Activated CD4-positive, alpha-beta memory T cell treated with anti-CD3 and anti-CD28 coated beads, Interleukin-2, amount 10 ng/mL, durations not matched to agents 7 days and 5 days (primary cell): Measurements from ENCODE around the gene EEPD1. TPM values are rescaled to one million over a fixed set of nuclear protein-coding genes. Genes with fewer than 3 reads are reported as not detected.

Experiments used
- CTCF ChIA-PET: fragments of 350-600 bp; sonication (Branson Sonifier 250); formaldehyde crosslinking; loops from one replicate; lab custom pipeline; 2021; ENCODE audit warnings: antibody characterized with exemption, inconsistent platforms; lab: Charles Lee
- POLR2A ChIA-PET: fragments of 350-600 bp; sonication (Branson Sonifier 250); formaldehyde crosslinking; loops from one replicate; lab custom pipeline; 2021; ENCODE audit warnings: antibody characterized with exemption; lab: Charles Lee
- DNase-seq: peaks from one replicate; pipeline ENCODE4 v3.0.0-alpha.2; 2020
- H3K27ac Mint-ChIP-seq: one replicate; pipeline ENCODE4 v1.8.0; 2021; ENCODE audit warnings: mild to moderate bottlenecking, mixed read lengths
- H3K27me3 Mint-ChIP-seq: one replicate; pipeline ENCODE4 v1.8.0; 2021; ENCODE audit warnings: mixed read lengths
- H3K36me3 Mint-ChIP-seq: one replicate; pipeline ENCODE4 v1.8.0; 2021; ENCODE audit warnings: low read depth, mixed read lengths
- H3K4me1 Mint-ChIP-seq: one replicate; pipeline ENCODE4 v1.8.0; 2021; ENCODE audit warnings: mixed read lengths
- H3K4me3 Mint-ChIP-seq: one replicate; pipeline ENCODE4 v1.8.0; 2021; ENCODE audit warnings: mild to moderate bottlenecking, mixed read lengths
- H3K9me3 Mint-ChIP-seq: one replicate; pipeline ENCODE4 v1.8.0; 2021; ENCODE audit warnings: mixed read lengths
- total RNA-seq, 2 experiments: library from RNA; stranded (reverse); gene quantifications; one replicate each; pipeline ENCODE4 v1.2.3, GENCODE V29; 2021

EEPD1 gene
- total RNA-seq, 2 experiments from 2014 or later = 6.5 to 8.5 TPM

DNA sequence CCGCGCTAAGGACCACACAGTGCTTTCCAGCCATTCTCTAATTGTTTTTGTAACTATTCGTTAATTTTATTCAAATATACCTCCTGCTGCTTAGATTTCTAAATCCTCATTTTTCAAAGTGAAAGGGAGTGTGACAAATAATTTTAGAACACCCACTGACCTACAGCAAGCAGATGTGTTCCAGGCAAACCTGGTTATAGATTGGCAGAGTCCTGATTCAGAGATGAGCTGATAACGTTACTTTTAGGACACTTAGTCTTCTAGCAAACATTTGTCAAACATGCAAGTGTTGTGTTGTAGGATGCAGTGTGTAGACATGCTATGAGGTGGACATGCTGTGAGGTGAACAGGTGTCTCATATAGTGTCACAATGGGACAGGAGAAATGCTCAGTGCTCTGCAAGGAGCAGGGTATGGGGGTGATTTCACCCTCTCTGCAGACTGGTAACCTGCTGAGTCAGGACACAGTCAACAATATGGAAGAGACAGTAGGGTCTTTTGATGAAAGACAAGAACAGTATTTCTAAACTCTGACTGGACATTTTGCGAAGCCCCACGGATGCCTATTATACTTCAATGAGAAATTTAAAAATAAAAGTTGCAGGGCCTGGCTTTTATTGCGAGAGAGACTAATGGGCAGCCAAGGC lies 144.4 kb downstream of the EEPD1 start:
- Mint-ChIP-seq H3K27ac (no peak overlapping the region), H3K4me3 (no peak overlapping the region), H3K4me1 (peaks cover 1% of the 10 kb centered on the region), H3K36me3 (peaks cover 5% of the 10 kb centered on the region), H3K27me3 (no peaks in the 10 kb centered on the region), H3K9me3 (no peaks in the 10 kb centered on the region)
- ChIA-PET CTCF (interaction anchor here (1.0 kb wide), 1 partner anchor 22 kb away, joined by 3 read pairs; no protein-coding TSS in a partner anchor), POLR2A (interaction anchor here (0.9 kb wide), 1 partner anchor 10 kb away, joined by 4 read pairs; no protein-coding TSS in a partner anchor)
- DNase-seq = no peak

DNA sequence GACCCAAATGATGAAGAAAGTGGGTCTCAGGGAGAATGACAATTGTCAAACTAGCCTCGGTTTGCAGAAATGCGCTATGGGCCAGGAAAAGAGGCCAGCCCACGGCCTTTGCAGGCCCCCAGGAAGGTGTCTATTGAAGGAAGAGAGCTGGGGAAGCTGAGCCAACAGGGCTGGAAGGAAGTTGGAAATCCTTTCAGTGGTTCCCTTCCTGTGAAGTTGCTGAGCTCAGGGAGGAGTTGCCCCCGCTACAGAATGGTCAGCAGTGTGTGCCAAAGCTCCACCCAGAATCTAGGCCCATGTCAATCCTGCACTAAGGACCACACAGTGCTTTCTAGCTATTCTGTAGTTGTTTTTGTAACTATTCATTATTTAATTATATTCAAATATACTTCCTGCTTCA lies 145.1 kb downstream of the EEPD1 start:
- no peaks in the 10 kb centered on the region for H3K4me1 Mint-ChIP-seq
- no peak overlapping the region for H3K27ac Mint-ChIP-seq
- H3K4me3 Mint-ChIP-seq = no peak overlapping the region
- H3K9me3 Mint-ChIP-seq = no peaks in the 10 kb centered on the region
- no peak for DNase-seq
- no peaks in the 10 kb centered on the region for H3K27me3 Mint-ChIP-seq
- CTCF ChIA-PET = interaction anchor here (1.0 kb wide), 2 partner anchors 11 to 21 kb away, joined by 3 read pairs; no protein-coding TSS in a partner anchor
- POLR2A ChIA-PET = interaction anchor here (0.9 kb wide), 1 partner anchor 11 kb away, joined by 4 read pairs; no protein-coding TSS in a partner anchor
- peaks cover 5% of the 10 kb centered on the region for H3K36me3 Mint-ChIP-seq

DNA sequence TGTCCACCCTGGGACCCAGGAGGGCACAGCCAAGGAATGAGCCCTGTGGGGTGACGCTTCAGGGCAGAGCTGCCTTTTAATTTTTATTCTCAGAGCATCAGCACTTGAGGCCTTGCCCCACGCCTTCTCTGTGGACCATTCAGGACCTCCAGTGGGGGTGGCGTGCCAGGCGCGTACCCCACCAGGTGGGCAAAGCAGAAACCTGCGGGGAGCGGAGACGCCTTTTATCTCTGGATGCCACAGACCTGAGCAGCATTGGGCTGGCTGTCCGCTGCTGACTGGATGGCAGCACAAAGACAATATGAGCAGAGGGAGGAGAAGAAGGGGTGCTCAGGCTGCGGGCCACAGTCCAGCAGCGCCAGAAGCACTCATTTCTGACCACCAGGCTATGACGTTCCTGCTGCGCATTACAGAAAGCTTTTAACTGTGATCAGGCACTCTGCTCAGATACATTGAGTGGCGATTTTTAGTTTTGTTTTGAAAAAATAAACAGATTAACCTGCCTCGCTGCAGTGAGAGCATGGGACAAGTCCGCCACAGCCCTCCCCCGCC lies 146.2 kb downstream of the EEPD1 start:
- Mint-ChIP-seq H3K4me1 (no peaks in the 10 kb centered on the region), H3K27ac (no peak overlapping the region), H3K36me3 (peaks cover 5% of the 10 kb centered on the region), H3K9me3 (no peaks in the 10 kb centered on the region), H3K4me3 (no peak overlapping the region), H3K27me3 (no peaks in the 10 kb centered on the region)
- POLR2A ChIA-PET = no interaction called here
- CTCF ChIA-PET = interaction anchor here (0.6 kb wide), 1 partner anchor 315 kb away, joined by 3 read pairs; no protein-coding TSS in a partner anchor
- DNase-seq = no peak

DNA sequence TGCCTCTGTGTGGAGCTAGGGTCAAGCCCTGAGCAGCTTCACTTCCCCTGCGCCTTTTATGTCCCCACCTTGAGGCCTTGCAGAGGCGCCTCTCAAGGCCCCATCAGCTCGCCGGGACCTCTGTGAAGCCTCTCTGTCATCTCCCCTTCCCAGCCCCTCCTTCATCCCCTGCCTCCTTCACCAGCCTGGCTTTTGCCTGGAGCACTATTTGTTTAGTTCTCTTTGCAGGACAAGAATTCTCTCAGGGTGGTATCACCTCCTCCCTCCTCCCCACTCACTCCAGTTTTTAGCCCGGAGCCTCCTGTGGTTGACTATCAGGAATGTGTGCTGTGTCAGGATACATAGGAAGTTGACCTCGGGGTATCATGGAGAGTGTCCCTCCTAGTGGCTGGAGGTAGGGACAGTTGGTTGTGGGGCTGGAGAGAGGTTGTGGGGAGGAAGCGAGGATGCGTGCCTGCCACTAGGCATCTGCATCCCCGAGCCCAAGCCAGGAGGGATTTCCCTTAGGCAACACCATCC lies 146.8 kb downstream of the EEPD1 start:
- no peak for DNase-seq
- H3K36me3 Mint-ChIP-seq = peaks cover 5% of the 10 kb centered on the region
- no peaks in the 10 kb centered on the region for H3K27me3 Mint-ChIP-seq
- H3K4me1 Mint-ChIP-seq = no peaks in the 10 kb centered on the region
- H3K9me3 Mint-ChIP-seq = no peaks in the 10 kb centered on the region
- H3K27ac Mint-ChIP-seq = no peak overlapping the region
- ChIA-PET CTCF (interaction anchor here (2.5 to 3.0 kb wide), 2 partner anchors 8 to 18 kb away, joined by 10 to 17 read pairs; no protein-coding TSS in a partner anchor), POLR2A (interaction anchor here (0.6 kb wide), 1 partner anchor 12 kb away, joined by 3 read pairs; no protein-coding TSS in a partner anchor)
- no peak overlapping the region for H3K4me3 Mint-ChIP-seq

DNA sequence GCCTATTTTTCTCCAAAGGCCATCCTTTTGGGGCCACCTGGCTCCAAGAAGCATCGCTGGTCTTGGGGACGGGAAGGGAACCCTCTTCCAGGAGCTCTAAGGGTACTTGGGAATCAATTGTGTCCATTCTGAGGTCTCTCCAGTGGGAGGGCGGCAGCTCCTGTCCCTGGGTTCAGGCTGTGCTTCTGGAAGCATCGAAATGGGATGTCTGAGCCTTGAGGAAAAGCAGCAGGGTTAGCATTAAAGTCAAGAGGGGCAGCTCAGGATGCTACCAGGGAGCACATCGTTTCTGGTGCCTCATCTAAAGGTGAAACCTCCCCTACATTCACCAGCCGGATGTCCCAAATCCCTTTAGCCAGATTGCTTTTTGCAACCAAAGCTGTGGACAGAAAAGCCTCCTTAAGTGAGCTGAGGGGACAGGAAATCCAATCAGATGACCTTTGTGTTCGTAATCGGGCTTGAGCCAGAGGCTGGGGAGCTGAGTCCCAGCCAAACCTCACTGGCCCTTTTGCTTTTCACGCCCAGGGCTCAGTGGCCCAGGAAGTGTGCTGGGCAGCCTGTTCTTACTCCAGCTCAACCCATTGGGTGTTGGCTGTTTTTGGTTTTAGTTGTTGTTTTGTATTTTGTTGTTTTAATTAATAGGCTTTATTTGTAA lies 147.8 kb downstream of the EEPD1 start:
- Mint-ChIP-seq H3K4me3 (no peak overlapping the region), H3K4me1 (no peaks in the 10 kb centered on the region), H3K9me3 (no peaks in the 10 kb centered on the region), H3K27me3 (no peaks in the 10 kb centered on the region), H3K27ac (no peak overlapping the region), H3K36me3 (peaks cover 5% of the 10 kb centered on the region)
- ChIA-PET POLR2A (interaction anchor here (0.6 kb wide), 1 partner anchor 13 kb away, joined by 3 read pairs; no protein-coding TSS in a partner anchor), CTCF (interaction anchor here (1.0 to 3.0 kb wide), 3 partner anchors 9 to 17 kb away, joined by 5 to 17 read pairs (median 10); no protein-coding TSS in a partner anchor)
- DNase-seq = no peak

DNA sequence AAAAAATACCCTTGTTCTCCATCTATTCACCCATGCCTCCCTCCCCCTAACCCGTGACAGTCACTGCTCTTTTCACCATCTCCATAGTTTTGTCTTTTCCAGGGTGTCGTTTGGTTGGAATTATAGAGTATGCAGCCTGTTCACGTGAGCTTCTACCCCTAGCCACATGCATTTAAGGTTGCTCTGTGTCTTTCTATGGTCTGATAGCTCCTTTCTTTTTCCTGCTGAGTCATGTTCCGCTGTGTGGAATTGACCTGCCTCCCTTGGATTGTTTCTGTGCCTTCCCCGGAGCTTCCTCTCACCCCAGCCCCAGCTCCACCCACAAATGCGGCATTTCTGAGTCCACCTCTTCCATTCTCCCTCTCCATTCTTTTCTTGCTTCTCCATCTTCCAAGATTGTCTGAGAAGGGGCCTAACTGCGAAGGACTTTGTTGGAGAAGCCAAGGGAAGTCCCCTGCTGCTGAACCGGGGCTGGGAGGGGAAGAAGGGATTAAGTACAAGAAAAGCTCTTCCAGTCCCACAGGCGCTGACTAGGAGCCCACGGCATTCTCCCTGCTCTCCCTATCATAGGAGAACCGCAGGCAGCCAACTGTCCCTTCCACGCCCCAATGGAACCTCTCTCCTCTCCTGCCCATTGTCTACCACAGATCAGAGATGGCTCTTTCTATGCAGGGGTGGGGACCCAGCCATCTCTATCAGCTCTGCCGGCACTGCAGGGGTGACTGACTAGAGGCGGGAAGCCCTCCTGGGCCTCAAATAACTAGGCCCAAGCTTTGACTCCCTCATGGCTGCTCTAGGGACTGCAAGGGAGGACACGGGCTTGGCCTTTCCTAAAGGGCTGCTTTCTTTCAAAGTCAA lies 149.1 kb downstream of the EEPD1 start:
- CTCF ChIA-PET = interaction anchor here (1.1 to 3.0 kb wide), 3 partner anchors 10 to 317 kb away, joined by 4 to 17 read pairs (median 10); no protein-coding TSS in a partner anchor
- no peaks in the 10 kb centered on the region for H3K4me1 Mint-ChIP-seq
- no peak overlapping the region for H3K27ac Mint-ChIP-seq
- no peak for DNase-seq
- peaks cover 5% of the 10 kb centered on the region for H3K36me3 Mint-ChIP-seq
- no peak overlapping the region for H3K4me3 Mint-ChIP-seq
- no peaks in the 10 kb centered on the region for H3K27me3 Mint-ChIP-seq
- POLR2A ChIA-PET = interaction anchor here (1.0 kb wide), 1 partner anchor 9 kb away, joined by 3 read pairs; no protein-coding TSS in a partner anchor
- H3K9me3 Mint-ChIP-seq = no peaks in the 10 kb centered on the region

DNA sequence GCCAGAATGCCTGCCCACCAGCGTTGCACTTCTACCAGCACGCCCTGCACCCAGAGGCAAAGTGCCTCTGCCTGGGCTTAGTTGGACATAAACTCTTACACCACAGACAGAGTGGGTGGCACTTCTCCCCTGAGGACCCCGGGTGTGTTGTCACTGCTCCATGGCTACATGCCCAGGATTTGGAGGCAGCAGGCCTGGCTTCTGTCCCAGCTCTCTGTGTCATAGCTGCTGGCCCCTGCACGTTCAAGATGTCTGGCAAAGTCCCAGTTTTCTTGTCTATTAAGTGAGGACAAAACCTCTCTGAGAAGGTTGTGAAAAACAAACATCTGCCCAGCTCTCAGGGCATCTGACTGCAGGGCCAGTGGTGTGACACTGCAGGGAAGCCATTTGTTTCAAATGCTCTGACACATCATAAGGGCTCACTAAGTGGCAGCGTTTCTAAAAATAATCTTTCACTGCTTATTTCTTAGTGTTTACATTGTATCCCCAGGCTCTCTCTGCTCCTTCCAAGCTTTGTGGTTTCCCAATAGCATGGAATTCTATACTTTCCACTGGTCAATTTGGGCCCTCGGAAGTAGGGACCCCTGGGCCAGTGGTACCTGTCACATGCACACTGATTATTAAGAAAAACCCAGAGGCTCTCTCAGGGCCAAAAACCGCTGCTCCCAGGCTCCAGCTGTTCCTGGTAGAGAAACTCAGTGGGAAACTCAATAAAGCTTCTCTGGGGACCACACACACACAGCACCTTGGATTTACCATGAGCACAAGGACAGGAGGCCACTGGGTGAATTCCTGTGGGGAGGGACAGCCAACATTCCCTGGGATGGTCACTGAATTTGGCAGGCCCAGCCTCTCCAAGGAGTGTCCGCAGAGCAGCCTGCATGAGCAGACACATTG lies 150.4 kb downstream of the EEPD1 start:
- H3K4me3 Mint-ChIP-seq = no peak overlapping the region
- H3K27me3 Mint-ChIP-seq = no peaks in the 10 kb centered on the region
- no peak overlapping the region for H3K27ac Mint-ChIP-seq
- POLR2A ChIA-PET = no interaction called here
- CTCF ChIA-PET = interaction anchor here (3.8 kb wide), 1 partner anchor 15 kb away, joined by 19 read pairs; no protein-coding TSS in a partner anchor
- H3K36me3 Mint-ChIP-seq = no peaks in the 10 kb centered on the region
- no peaks in the 10 kb centered on the region for H3K4me1 Mint-ChIP-seq
- no peak for DNase-seq
- no peaks in the 10 kb centered on the region for H3K9me3 Mint-ChIP-seq

DNA sequence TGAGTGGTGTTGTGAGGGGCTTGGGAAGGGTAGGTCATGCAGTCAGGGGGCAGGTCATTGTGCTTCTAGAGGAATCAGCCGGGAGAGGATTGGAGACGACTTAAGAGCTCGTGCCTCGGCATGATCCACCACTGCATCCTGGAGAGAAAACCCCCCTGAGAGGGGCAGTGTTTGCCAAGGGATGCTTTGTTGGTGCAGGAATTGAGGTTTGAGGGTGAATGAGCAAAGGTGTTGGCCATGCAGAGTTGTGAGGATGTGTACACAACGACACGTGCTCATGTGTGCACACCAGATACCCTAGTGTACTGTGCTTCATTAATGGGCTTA lies 151.0 kb downstream of the EEPD1 start:
- no peaks in the 10 kb centered on the region for H3K36me3 Mint-ChIP-seq
- POLR2A ChIA-PET = no interaction called here
- CTCF ChIA-PET = interaction anchor here (3.8 kb wide), 1 partner anchor 15 kb away, joined by 19 read pairs; no protein-coding TSS in a partner anchor
- DNase-seq = no peak
- no peaks in the 10 kb centered on the region for H3K27me3 Mint-ChIP-seq
- no peaks in the 10 kb centered on the region for H3K9me3 Mint-ChIP-seq
- H3K4me1 Mint-ChIP-seq = no peaks in the 10 kb centered on the region
- no peak overlapping the region for H3K4me3 Mint-ChIP-seq
- no peak overlapping the region for H3K27ac Mint-ChIP-seq

DNA sequence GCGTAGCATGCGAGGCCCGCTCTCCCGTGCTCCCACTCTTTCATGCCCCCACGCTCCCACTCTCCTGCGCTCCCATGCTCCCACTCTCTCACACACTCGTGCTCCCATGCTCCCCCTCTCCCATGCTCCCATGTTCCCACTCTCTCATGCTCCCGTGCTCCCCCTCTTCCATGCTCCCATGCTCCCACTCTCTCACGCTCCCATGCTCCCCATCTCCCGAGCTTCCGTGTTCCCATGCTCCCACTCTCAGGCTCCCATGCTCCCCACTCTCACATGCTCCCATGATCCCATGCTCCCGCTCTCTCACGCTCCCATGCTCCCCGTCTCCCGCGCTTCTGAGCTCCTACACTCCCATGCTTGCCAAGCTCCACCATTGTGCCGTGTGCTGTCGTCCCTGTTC lies 152.2 kb downstream of the EEPD1 start:
- CTCF ChIA-PET = interaction anchor here (3.8 kb wide), 1 partner anchor 14 kb away, joined by 19 read pairs; no protein-coding TSS in a partner anchor
- no peak overlapping the region for H3K4me3 Mint-ChIP-seq
- H3K9me3 Mint-ChIP-seq = no peaks in the 10 kb centered on the region
- no peak overlapping the region for H3K27ac Mint-ChIP-seq
- DNase-seq = no peak
- POLR2A ChIA-PET = no interaction called here
- H3K27me3 Mint-ChIP-seq = no peaks in the 10 kb centered on the region
- no peaks in the 10 kb centered on the region for H3K4me1 Mint-ChIP-seq
- H3K36me3 Mint-ChIP-seq = no peaks in the 10 kb centered on the region

DNA sequence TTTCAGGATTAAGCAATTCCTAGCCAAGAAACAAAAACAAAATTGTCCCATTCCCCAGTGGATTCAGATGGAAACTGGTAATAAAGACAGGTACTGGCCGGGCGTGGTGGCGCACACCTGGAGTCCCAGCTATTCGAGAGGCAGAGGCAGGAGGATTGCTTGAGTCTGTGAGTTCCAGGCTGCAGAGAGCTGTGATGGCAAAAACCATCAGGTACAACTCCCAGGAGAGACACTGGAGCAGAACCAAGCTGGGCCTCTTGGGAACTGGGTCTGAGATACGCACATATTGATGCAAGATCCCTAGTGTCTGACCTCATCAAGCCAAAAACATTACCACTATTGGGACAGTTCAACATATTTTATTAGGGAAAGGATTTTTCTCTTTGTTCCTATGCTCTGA lies 152.6 kb downstream of the EEPD1 start:
- no peak overlapping the region for H3K27ac Mint-ChIP-seq
- H3K36me3 Mint-ChIP-seq = no peaks in the 10 kb centered on the region
- no peak for DNase-seq
- no peaks in the 10 kb centered on the region for H3K9me3 Mint-ChIP-seq
- H3K27me3 Mint-ChIP-seq = no peaks in the 10 kb centered on the region
- no peaks in the 10 kb centered on the region for H3K4me1 Mint-ChIP-seq
- ChIA-PET CTCF (interaction anchor here (1.0 to 3.8 kb wide), 2 partner anchors 13 kb away, joined by 3 to 19 read pairs; no protein-coding TSS in a partner anchor), POLR2A (no interaction called here)
- no peak overlapping the region for H3K4me3 Mint-ChIP-seq

DNA sequence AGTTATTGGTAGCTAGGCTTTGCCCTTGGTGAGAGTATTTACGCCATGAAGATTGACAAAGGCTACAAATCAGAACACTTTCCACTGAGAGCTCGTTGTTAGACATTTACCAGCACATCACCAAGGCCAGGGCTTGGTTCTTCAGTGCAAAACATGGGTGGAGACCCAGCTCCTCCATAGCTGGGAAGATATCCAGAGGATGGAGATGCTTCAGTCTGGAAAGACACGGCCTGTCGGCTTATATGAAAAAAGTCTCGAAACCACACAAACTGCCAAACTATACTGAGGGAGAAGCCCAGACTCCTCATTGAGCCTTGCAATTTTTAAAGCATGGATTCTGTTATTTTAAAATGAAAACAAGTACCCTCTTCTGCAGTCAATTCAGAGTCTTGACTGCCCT lies 153.2 kb downstream of the EEPD1 start:
- ChIA-PET POLR2A (no interaction called here), CTCF (interaction anchor here (1.0 to 3.8 kb wide), 2 partner anchors 13 to 14 kb away, joined by 3 to 19 read pairs; no protein-coding TSS in a partner anchor)
- DNase-seq = no peak
- no peaks in the 10 kb centered on the region for H3K36me3 Mint-ChIP-seq
- no peaks in the 10 kb centered on the region for H3K4me1 Mint-ChIP-seq
- H3K27ac Mint-ChIP-seq = no peak overlapping the region
- H3K27me3 Mint-ChIP-seq = no peaks in the 10 kb centered on the region
- no peaks in the 10 kb centered on the region for H3K9me3 Mint-ChIP-seq
- no peak overlapping the region for H3K4me3 Mint-ChIP-seq
